Measurements from ENCODE around the gene PRLH.
A peak's percentile ranks its signal among the peaks of the same experiment; 100 is the strongest.

Gene PRLH

GRCh38 chr2:237540223-237540775 is 26.1 kb upstream of the PRLH start:
- no peak for DNase-seq

GRCh38 chr2:237540823-237541222 is 25.6 kb upstream of the PRLH start:
- peak; percentile 69 for DNase-seq

GRCh38 chr2:237541243-237541642 is 25.1 kb upstream of the PRLH start:
- DNase-seq = no peak

GRCh38 chr2:237542001-237542704 is 24.2 kb upstream of the PRLH start:
- DNase-seq = no peak

GRCh38 chr2:237546040-237546875 is 20.1 kb upstream of the PRLH start:
- DNase-seq = no peak

- no peak for DNase-seq
Observed at GRCh38 chr2:237546876-237547395, 19.4 kb upstream of the PRLH start.

GRCh38 chr2:237547841-237548416 is 18.4 kb upstream of the PRLH start:
- DNase-seq = no peak

GRCh38 chr2:237549216-237549615 is 17.2 kb upstream of the PRLH start:
- DNase-seq = no peak

- DNase-seq = no peak
Observed at GRCh38 chr2:237549643-237550415, 16.5 kb upstream of the PRLH start.

GRCh38 chr2:237551071-237551574 is 15.3 kb upstream of the PRLH start:
- no peak for DNase-seq

- DNase-seq = no peak
Observed at GRCh38 chr2:237552908-237553307, 13.5 kb upstream of the PRLH start.

GRCh38 chr2:237553948-237554347 is 12.4 kb upstream of the PRLH start:
- DNase-seq = no peak

GRCh38 chr2:237555560-237555959 is 10.8 kb upstream of the PRLH start:
- no peak for DNase-seq

- no peak for DNase-seq
Observed at GRCh38 chr2:237556773-237557632, 9.4 kb upstream of the PRLH start.

GRCh38 chr2:237557633-237558015 is 8.8 kb upstream of the PRLH start:
- no peak for DNase-seq

- no peak for DNase-seq
Observed at GRCh38 chr2:237558961-237559641, 7.3 kb upstream of the PRLH start.

GRCh38 chr2:237561221-237561620 is 5.2 kb upstream of the PRLH start:
- no peak for DNase-seq

- no peak for DNase-seq
Observed at GRCh38 chr2:237563816-237564215, 2.6 kb upstream of the PRLH start.

- no peak for DNase-seq
Observed at GRCh38 chr2:237564526-237565131, 1.7 kb upstream of the PRLH start.

GRCh38 chr2:237565974-237566373 is 400 bp upstream of the PRLH start:
- DNase-seq = no peak
